ENCODE data around the gene GNAZ.

- TF ChIP-seq CTCF (conservative IDR thresholded peaks at IDR 0.05) (no peak), EZH2 (IDR thresholded peaks at IDR 0.05; ENCODE audit: low read depth) (no peak)
Observed at GRCh38 chr22:23166042-23166831, 95.9 kb downstream of the GNAZ start.
